H1 (cell line): ENCODE measurements around the gene MAGED2. TPM values are rescaled to one million over a fixed set of nuclear protein-coding genes. Genes with fewer than 3 reads are reported as not detected.

Experiments
- HDAC2 ChIP-seq, 2 experiments: fragments of 300-600 bp in 1 of 2; sonication (generic) in 1 of 2; IDR thresholded peaks; 2 replicates each; pipeline ENCODE4 v1.6.1; 2011 to 2012; ENCODE audit warnings: low read depth in 2 of 2, low read length in 2 of 2, mild to moderate bottlenecking in 2 of 2, moderate library complexity in 2 of 2, borderline replicate concordance in 1 of 2, inconsistent platforms in 1 of 2
- RAD21 ChIP-seq, 2 experiments: IDR thresholded peaks in 1 of 2; conservative IDR thresholded peaks in 1 of 2; 2 replicates each; pipeline ENCODE4 v1.6.1; 2011; ENCODE audit warnings: low read depth in 2 of 2, low read length in 2 of 2, improper control_type of control experiment in 1 of 2, inconsistent platforms in 1 of 2, mild to moderate bottlenecking in 1 of 2, moderate library complexity in 1 of 2
- SIRT6 ChIP-seq: IDR thresholded peaks from one replicate; pipeline ENCODE4 v1.7.1; 2012; ENCODE audit warnings: low read length, inconsistent platforms
- TCF12 ChIP-seq: IDR thresholded peaks from 2 replicates; pipeline ENCODE4 v1.6.1; 2011; ENCODE audit warnings: low read depth, mild to moderate bottlenecking, low read length
- polyA plus RNA-seq, 7 experiments: library from polyadenylated mRNA; depleted of rRNA in 3 of 7; stranded (reverse) in 5 of 7; unstranded in 2 of 7; fragments of >200 nt in 5 of 7; fragments of 200-250 nt in 2 of 7; gene quantifications; 1 replicate in 5 of 7; 2 replicates in 1 of 7; 4 replicates in 1 of 7; pipeline versions ENCODE4 v1.2.1 to v1.2.3, GENCODE V29; 2011 to 2013; ENCODE audit warnings: missing spikeins in 2 of 7, mixed read lengths in 2 of 7
- total RNA-seq: library from RNA; stranded (reverse); fragmentation: NEBNext Ultra II Directional; extraction: Animal tissue kit (Norgen Biotek cat#: 25700); gene quantifications from 2 replicates; pipeline ENCODE4 v1.2.1, GENCODE V29; 2021

Gene MAGED2
- total and polyA plus RNA-seq, 2 of the 8 experiments (the other 6 are each of a cell fraction or from before 2014, with no cell fraction given): 83.3 to 120 TPM

- TF ChIP-seq RAD21 (IDR thresholded peaks at IDR 0.05 in 1 of 2, conservative IDR thresholded peaks at IDR 0.05 in 1 of 2; ENCODE audit: low read depth in 2 of 2, low read length in 2 of 2) (no peak), SIRT6 (no peak), TCF12 (no peak), HDAC2 (IDR thresholded peaks at IDR 0.05; ENCODE audit: borderline replicate concordance in 1 of 2, low read depth in 2 of 2, low read length in 2 of 2) (no peak)
Observed at GRCh38 chrX:54824195-54824594, 16.6 kb downstream of the MAGED2 start (continued).
